ENCODE results near the gene CKS1B.

Gene CKS1B

GRCh38 chr1:154956544-154956941, 17.9 kb upstream of the CKS1B start:
- H3K4me3 ChIP-seq (ENCODE audit: low read length) = peak overlapping the region; percentile 72
- TF ChIP-seq CTCF (conservative IDR thresholded peaks at IDR 0.05; ENCODE audit: low read length) = no peak
- DNase-seq (ENCODE audit: low read depth) = no peak

- no peak overlapping the region for H3K4me3 ChIP-seq (ENCODE audit: low read length)
- no peak for DNase-seq (ENCODE audit: low read depth)
- TF ChIP-seq CTCF (conservative IDR thresholded peaks at IDR 0.05; ENCODE audit: low read length) = no peak
Measured at GRCh38 chr1:154957091-154957657, 17.3 kb upstream of the CKS1B start.

- no peak for DNase-seq (ENCODE audit: low read depth)
- no peak overlapping the region for H3K4me3 ChIP-seq (ENCODE audit: low read length)
- TF ChIP-seq CTCF (conservative IDR thresholded peaks at IDR 0.05; ENCODE audit: low read length) = no peak
Measured at GRCh38 chr1:154958036-154958435, 16.4 kb upstream of the CKS1B start.

- H3K4me3 ChIP-seq (ENCODE audit: low read length) = no peak overlapping the region
- DNase-seq (ENCODE audit: low read depth) = no peak
- no peak for TF ChIP-seq CTCF (conservative IDR thresholded peaks at IDR 0.05; ENCODE audit: low read length)
Measured at GRCh38 chr1:154958681-154959425, 15.6 kb upstream of the CKS1B start.

- H3K4me3 ChIP-seq (ENCODE audit: low read length) = no peak overlapping the region
- DNase-seq (ENCODE audit: low read depth) = no peak
- no peak for TF ChIP-seq CTCF (conservative IDR thresholded peaks at IDR 0.05; ENCODE audit: low read length)
Measured at GRCh38 chr1:154959426-154959780, 15.1 kb upstream of the CKS1B start.

GRCh38 chr1:154960446-154961136, 13.9 kb upstream of the CKS1B start:
- TF ChIP-seq CTCF (conservative IDR thresholded peaks at IDR 0.05; ENCODE audit: low read length) = no peak
- no peak for DNase-seq (ENCODE audit: low read depth)
- H3K4me3 ChIP-seq (ENCODE audit: low read length) = peak overlapping the region; percentile 72
